OCI-LY1 (cell line): ENCODE results near the gene PRSS50.
"Not testable (repeated sequence)": the region's sequence is repeated elsewhere in the genome, so short reads cannot be mapped to it uniquely, and the experiment has no call there.

Experiments
- H2AFZ ChIP-seq: fragments of 200-600 bp; sonication (generic), shearing (Covaris generic); 2 replicates; pipeline ENCODE4 v1.6.0; 2014; ENCODE audit warnings: antibody characterized with exemption, mild to moderate bottlenecking, low read length
- H3F3A ChIP-seq: fragments of 200-600 bp; sonication (generic), shearing (Covaris generic); 2 replicates; pipeline ENCODE4 v1.6.0; 2014; ENCODE audit warnings: mild to moderate bottlenecking, antibody characterized with exemption, low read length, moderate library complexity; ENCODE audit not compliant: insufficient read depth
- H3K27ac ChIP-seq: fragments of 200-600 bp; sonication (generic); 2 replicates; pipeline ENCODE4 v1.5.1; 2014; ENCODE audit warnings: low read length, mixed run types, mild to moderate bottlenecking, low read depth; ENCODE audit not compliant: poor library complexity, severe bottlenecking
- H3K27me3 ChIP-seq: fragments of 200-600 bp; sonication (generic); 2 replicates; pipeline ENCODE4 v1.6.0; 2014; ENCODE audit warnings: antibody characterized with exemption, mild to moderate bottlenecking, low read length, moderate library complexity; ENCODE audit not compliant: insufficient read depth
- H3K36me3 ChIP-seq: fragments of 200-600 bp; sonication (generic); 2 replicates; pipeline ENCODE4 v1.6.1; 2014; ENCODE audit warnings: mild to moderate bottlenecking, antibody characterized with exemption, low read length, moderate library complexity, mixed read lengths; ENCODE audit not compliant: insufficient read depth
- H3K4me1 ChIP-seq: fragments of 200-600 bp; sonication (generic); 2 replicates; pipeline ENCODE4 v1.5.1; 2014; ENCODE audit warnings: mild to moderate bottlenecking, low read length, moderate library complexity; ENCODE audit not compliant: insufficient read depth, severe bottlenecking
- H3K4me2 ChIP-seq: fragments of 200-600 bp; sonication (generic), shearing (Covaris generic); 2 replicates; pipeline ENCODE4 v1.6.1; 2014; ENCODE audit warnings: low read length
- H3K4me3 ChIP-seq: fragments of 200-600 bp; sonication (generic); 2 replicates; pipeline ENCODE4 v1.5.1; 2014; ENCODE audit warnings: low read length, low read depth, mild to moderate bottlenecking, mixed read lengths; ENCODE audit not compliant: poor library complexity, severe bottlenecking
- H3K79me2 ChIP-seq: fragments of 200-600 bp; shearing (Covaris generic); 2 replicates; pipeline ENCODE4 v1.6.1; 2016; ENCODE audit warnings: mixed run types, low read length, mixed read lengths; ENCODE audit not compliant: insufficient read depth
- H3K9ac ChIP-seq: fragments of 200-600 bp; sonication (generic), shearing (Covaris generic); 2 replicates; pipeline ENCODE4 v1.6.1; 2014; ENCODE audit warnings: mild to moderate bottlenecking, low read length, mixed read lengths
- H3K9me2 ChIP-seq: fragments of 200-600 bp; sonication (generic), shearing (Covaris generic); 2 replicates; pipeline ENCODE4 v1.6.1; 2014; ENCODE audit warnings: low read depth, mild to moderate bottlenecking, low read length, mixed read lengths
- H3K9me3 ChIP-seq: fragments of 200-600 bp; shearing (Covaris generic); 2 replicates; pipeline ENCODE4 v1.6.1; 2014; ENCODE audit warnings: low read length, mixed read lengths
- H4K20me1 ChIP-seq: fragments of 200-600 bp; sonication (generic), shearing (Covaris generic); 2 replicates; pipeline ENCODE4 v1.6.0; 2016; ENCODE audit warnings: mild to moderate bottlenecking, low read length; ENCODE audit not compliant: insufficient read depth
- EZH2 ChIP-seq: fragments of 200-600 bp; sonication (generic), shearing (Covaris generic); IDR thresholded peaks from 2 replicates; pipeline ENCODE4 v1.8.0; 2017; ENCODE audit warnings: borderline replicate concordance, mixed run types, mild to moderate bottlenecking, antibody characterized with exemption, low read length, moderate library complexity, mixed read lengths
- TF ChIP-seq, protein P1 (sequence below): fragments of 200-600 bp; sonication (generic), shearing (Covaris generic); IDR thresholded peaks from 2 replicates; pipeline ENCODE4 v1.5.1; 2017; ENCODE audit warnings: mild to moderate bottlenecking, antibody characterized with exemption, low read length, moderate library complexity, mixed read lengths

Gene PRSS50

DNA sequence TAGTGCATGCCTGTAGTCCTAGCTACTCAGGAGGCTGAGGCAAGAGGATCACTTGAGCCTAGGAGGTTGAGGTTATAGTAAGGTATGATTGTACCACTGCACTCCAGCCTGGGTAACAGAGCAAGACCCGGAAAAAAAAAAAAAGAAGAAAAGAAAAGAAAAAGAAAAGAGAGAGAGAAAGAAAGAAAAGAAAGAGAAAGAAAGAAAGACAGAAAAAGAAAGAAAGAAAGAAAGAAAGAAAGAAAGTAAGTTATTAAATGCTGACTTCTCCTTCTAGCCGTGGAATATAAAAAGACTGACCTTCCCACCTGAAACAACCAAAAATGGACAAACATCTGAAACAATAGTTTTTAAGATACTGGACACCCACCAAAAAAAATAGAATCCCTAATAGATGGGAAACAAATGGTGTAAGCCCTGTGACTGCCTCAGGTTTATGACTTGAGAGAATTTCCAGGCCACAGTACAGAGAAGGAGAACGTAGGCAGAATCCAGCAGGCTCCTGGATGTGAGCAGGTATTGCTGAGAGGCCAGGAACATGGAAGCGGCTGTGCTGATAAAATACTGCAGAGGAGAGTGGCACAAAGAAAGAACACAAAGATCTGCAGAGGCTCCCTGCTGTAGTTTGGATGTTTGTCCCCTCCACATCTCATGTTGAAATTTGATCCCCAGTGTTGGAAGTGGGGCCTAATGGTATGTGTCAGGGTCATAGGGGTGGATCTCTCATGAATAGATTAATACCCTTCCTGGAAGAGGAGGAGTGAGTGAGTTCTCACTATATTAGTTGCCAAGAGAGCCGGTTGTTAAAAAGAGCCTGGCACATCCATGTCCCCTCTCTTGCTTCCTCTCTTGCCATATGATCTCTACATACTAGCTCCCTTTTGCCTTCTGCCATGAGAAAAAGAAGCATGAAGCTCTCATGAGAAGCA lies 41.8 kb upstream of the PRSS50 start:
- H2AFZ ChIP-seq: no peak overlapping the region
- H3K79me2 ChIP-seq: no peaks in the 10 kb centered on the region
- H3K27ac ChIP-seq: no peak overlapping the region
- no peaks in the 10 kb centered on the region for H3K4me1 ChIP-seq
- H3K27me3 ChIP-seq: no peaks in the 10 kb centered on the region
- no peak for TF ChIP-seq EZH2
- TF ChIP-seq, protein P1, sequence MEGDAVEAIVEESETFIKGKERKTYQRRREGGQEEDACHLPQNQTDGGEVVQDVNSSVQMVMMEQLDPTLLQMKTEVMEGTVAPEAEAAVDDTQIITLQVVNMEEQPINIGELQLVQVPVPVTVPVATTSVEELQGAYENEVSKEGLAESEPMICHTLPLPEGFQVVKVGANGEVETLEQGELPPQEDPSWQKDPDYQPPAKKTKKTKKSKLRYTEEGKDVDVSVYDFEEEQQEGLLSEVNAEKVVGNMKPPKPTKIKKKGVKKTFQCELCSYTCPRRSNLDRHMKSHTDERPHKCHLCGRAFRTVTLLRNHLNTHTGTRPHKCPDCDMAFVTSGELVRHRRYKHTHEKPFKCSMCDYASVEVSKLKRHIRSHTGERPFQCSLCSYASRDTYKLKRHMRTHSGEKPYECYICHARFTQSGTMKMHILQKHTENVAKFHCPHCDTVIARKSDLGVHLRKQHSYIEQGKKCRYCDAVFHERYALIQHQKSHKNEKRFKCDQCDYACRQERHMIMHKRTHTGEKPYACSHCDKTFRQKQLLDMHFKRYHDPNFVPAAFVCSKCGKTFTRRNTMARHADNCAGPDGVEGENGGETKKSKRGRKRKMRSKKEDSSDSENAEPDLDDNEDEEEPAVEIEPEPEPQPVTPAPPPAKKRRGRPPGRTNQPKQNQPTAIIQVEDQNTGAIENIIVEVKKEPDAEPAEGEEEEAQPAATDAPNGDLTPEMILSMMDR: no peak
- H3K9me3 ChIP-seq: 0 out of 2 replicates have a peak, but pooled peaks cover 4% of the 10 kb centered on the region
- no peaks in the 10 kb centered on the region for H3K36me3 ChIP-seq
- H3K9ac ChIP-seq: no peak overlapping the region
- no peaks in the 10 kb centered on the region for H3F3A ChIP-seq
- no peak overlapping the region for H3K4me3 ChIP-seq
- no peak overlapping the region for H3K4me2 ChIP-seq
- no peaks in the 10 kb centered on the region for H4K20me1 ChIP-seq
- H3K9me2 ChIP-seq: no peaks in the 10 kb centered on the region

DNA sequence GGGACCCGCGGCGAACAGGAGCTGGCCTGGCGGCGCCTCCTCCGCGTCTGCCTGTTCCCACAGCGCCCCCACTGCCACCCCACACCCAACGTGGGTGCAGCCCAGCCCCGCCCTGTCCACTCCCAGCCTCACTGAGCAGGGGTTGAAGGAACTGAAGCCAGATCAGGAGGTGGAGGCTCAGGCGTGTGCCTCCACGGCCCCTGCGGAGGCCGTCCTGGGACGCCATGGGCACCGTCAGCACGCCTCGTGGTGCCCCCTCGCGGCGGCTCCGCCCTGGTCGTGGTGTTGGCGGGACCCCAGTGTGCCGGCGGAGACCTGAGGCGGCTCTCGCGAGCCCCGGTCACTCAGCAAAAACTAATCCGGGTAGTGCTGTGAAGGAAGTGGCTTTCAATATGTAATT lies 39.0 kb upstream of the PRSS50 start:
- Histone ChIP-seq H3K4me1 (no peaks in the 10 kb centered on the region), H3K27ac (no peak overlapping the region), H3F3A (no peaks in the 10 kb centered on the region), H3K9me3 (no peaks in the 10 kb centered on the region), H3K79me2 (no peaks in the 10 kb centered on the region), H3K9ac (no peak overlapping the region), H3K36me3 (no peaks in the 10 kb centered on the region), H3K4me2 (no peak overlapping the region), H2AFZ (no peak overlapping the region), H4K20me1 (no peaks in the 10 kb centered on the region), H3K9me2 (no peaks in the 10 kb centered on the region), H3K27me3 (no peaks in the 10 kb centered on the region), H3K4me3 (no peak overlapping the region)
- no peak for TF ChIP-seq EZH2

DNA sequence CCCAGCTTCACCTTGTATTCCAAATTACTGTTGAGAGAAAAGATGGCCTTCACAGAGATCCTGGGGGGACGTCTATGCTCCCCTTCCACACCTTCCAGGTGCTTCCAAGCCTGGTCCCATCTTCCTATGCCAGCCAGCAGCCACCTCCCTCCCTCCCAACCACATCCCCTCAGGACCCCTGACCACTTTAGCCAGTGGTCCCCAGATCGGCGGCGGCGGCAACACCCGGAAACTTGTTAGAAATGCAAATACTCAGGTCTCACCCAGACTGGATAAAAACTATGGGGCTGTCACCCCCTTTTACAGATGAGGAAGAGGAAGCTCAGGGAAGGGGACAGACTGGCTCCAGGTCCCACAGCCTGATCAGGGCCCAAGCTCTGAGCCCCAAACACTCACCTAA lies 38.0 kb upstream of the PRSS50 start:
- Histone ChIP-seq H3F3A (no peaks in the 10 kb centered on the region), H3K9me3 (no peaks in the 10 kb centered on the region), H3K27ac (no peak overlapping the region), H4K20me1 (no peaks in the 10 kb centered on the region), H3K27me3 (no peaks in the 10 kb centered on the region; the same call in 1 of the 2 replicates), H3K4me3 (no peak overlapping the region), H3K79me2 (no peaks in the 10 kb centered on the region), H3K4me1 (no peaks in the 10 kb centered on the region), H3K9me2 (no peaks in the 10 kb centered on the region), H3K4me2 (no peak overlapping the region), H2AFZ (no peak overlapping the region), H3K9ac (no peak overlapping the region), H3K36me3 (no peaks in the 10 kb centered on the region)
- TF ChIP-seq EZH2: no peak
- TF ChIP-seq, protein P1: no peak

DNA sequence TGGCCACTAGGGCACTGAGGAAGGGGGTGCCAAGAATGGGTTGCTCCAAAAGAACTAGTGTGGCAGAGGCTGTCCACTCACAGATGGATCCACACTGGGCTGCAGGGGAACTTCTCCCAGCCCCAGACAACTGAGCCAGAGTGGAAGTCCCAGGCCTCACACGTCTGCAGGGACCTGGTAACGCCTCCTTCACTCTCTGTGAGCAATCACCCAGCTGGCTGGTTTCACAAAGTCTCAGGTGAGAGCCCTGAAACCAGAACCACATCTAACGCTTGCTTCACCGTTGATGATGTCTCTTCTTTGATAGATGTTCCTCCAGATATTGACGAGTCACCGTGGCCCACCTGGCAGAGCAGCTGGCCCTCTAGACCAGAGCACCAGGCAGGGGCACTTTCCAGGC lies 35.5 kb upstream of the PRSS50 start:
- H3K27ac ChIP-seq, H3K27me3 ChIP-seq, H3K4me2 ChIP-seq, H3K9me3 ChIP-seq, H4K20me1 ChIP-seq, H3K9me2 ChIP-seq, H3K9ac ChIP-seq, H3F3A ChIP-seq, H3K36me3 ChIP-seq, H3K4me1 ChIP-seq, H3K79me2 ChIP-seq, H3K4me3 ChIP-seq, H2AFZ ChIP-seq: not testable (repeated sequence)
